Esophagus muscularis mucosa (tissue), 2 donors: ENCODE results near the gene CPED1.

Experiments
- POLR2A ChIP-seq: fragments of 450-650 bp; IDR thresholded peaks from one replicate; pipeline ENCODE4 v1.6.1; 2017; ENCODE audit warnings: antibody characterized with exemption, moderate library complexity, mild to moderate bottlenecking, low read depth
- POLR2AphosphoS5 ChIP-seq, 2 donors: sonication (generic); formaldehyde crosslinking; IDR thresholded peaks; one replicate each; pipeline ENCODE4 v1.6.1; 2017; ENCODE audit warnings: antibody characterized with exemption in 2 of 2

- no peak for TF ChIP-seq POLR2AphosphoS5 (IDR thresholded peaks at IDR 0.05)
- TF ChIP-seq POLR2A = no peak
These were observed 41.8 kb downstream of the CPED1 start for GRCh38 chr7:121030308-121030707.
